GM11168 (cell line): ENCODE measurements around the gene IKBKE.
"Not testable (repeated sequence)": the region's sequence is repeated elsewhere in the genome, so short reads cannot be mapped to it uniquely, and the experiment has no call there.

Source experiments
- in situ Hi-C: fragments of 300-500 bp; cut with MboI; formaldehyde crosslinking; loops from one replicate; pipeline ENCODE4 v1.12.0; 2022; ENCODE audit warnings: low sequenced_read_pairs; ENCODE audit not compliant: unreplicated experiment

The IKBKE gene

GRCh38 chr1:206471415-206471801 is 1.1 kb downstream of the IKBKE start:
- in situ Hi-C loops: no loop called here

- in situ Hi-C loops: no loop called here
These were observed 1.7 kb downstream of the IKBKE start for GRCh38 chr1:206472024-206472423.

GRCh38 chr1:206472454-206472853 is 2.2 kb downstream of the IKBKE start:
- in situ Hi-C loops: no loop called here

DNA sequence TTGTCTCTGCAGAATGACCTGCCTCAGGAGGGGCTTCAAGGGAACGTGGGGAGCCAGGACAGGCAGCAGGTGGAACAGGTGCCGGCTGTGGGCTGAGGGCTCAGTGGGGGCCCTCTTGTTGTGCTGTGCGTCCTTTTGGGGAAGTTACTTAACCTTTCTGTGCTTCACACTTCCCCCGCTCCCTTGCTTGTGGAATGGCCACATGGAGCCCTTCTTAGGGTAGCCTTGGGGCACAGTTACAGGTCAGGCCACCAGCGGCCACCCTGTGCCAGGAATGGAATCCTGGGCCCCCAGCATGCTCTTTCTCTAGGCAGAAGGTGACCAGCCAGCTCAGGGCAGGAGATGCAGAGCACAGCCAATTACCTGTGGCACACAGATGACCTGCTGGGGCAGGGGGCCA is 2.6 kb downstream of the IKBKE start:
- in situ Hi-C loops: no loop called here

DNA sequence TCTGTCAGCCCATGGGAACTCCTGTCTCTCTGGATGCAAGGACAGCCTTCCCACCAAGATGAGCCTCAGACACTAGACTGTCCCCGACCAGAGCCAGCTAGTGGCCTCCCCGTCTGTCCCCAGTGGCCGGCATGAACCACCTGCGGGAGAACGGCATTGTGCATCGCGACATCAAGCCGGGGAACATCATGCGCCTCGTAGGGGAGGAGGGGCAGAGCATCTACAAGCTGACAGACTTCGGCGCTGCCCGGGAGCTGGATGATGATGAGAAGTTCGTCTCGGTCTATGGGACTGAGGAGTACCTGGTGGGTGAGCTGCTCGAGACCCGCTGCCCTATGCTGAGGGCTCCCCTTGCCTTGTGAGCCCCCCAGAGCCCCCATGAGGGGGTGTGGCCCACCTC is 5.8 kb downstream of the IKBKE start:
- in situ Hi-C loops: no loop called here

DNA sequence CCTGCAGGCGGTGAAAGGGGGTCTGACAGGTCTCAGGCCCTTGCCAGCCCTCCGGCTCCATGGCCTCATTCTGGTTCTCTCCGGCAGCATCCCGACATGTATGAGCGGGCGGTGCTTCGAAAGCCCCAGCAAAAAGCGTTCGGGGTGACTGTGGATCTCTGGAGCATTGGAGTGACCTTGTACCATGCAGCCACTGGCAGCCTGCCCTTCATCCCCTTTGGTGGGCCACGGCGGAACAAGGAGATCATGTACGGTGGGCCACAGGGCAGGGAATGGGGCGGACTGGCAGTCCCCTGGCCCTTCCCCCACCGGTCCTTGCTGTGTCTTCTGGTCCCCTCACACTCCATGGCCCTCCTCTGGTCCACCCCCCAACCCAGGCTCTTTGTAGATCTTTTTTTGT is 6.3 kb downstream of the IKBKE start:
- in situ Hi-C loops: no loop called here

DNA sequence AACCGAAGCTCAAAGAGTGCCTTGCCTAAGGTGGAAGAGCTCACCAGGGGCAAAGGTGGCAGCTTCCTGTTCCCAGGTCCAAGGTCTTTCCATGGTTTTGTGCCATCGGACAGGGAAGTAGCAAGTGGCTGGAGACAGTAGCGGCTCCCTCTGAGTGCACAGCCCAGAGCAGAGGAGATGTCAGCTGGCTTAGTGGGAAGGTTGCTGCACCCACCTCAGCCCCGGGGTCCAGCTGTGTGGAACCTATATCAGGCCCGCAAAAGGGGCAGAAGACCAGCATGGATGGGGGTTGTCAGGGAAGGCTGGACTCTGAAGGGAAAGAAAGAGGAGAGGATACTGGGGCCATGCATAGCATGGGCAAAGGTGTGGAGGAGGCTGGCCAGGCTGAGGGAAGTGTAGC is 6.8 kb downstream of the IKBKE start:
- in situ Hi-C loops: no loop called here

DNA sequence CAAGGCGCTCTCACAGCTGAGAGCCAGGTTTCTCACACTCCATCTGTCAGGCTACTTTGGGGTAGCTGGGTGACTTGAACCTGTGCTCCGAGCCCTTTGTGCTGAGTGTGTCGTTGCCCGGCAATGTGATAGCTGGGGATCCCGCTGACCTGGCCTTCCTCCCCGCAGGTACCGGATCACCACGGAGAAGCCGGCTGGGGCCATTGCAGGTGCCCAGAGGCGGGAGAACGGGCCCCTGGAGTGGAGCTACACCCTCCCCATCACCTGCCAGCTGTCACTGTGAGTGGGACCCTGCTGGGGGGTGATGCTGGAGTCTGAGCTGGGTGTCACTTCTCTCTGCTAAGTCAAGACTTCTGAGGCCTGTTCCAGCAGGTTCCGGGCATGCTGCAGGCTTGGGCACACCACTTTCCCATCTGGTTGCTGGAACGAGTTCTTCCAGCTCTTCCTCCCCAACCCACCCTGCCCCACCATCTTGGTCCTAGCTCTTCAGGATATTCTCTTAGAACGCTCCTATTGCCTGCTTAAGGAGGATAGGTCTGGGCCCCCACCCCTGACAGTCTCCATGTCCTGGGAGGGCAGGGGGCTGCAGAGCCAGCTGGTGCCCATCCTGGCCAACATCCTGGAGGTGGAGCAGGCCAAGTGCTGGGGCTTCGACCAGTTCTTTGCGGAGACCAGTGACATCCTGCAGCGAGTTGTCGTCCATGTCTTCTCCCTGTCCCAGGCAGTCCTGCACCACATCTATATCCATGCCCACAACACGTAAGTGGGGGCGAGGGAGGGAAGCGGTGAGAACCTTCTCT is 7.5 kb downstream of the IKBKE start:
- in situ Hi-C loops: no loop called here

DNA sequence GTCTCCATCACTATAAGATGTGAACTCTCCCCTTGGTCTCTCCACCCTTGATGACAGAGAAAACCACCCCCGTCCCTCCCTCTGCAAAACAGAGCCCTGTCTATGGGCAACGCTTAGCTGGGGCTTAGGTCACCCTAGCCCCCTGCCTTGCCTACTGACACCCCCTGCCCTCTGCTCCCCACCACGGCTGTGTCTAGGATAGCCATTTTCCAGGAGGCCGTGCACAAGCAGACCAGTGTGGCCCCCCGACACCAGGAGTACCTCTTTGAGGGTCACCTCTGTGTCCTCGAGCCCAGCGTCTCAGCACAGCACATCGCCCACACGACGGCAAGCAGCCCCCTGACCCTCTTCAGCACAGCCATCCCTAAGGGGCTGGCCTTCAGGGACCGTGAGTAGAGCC is 8.5 kb downstream of the IKBKE start:
- in situ Hi-C loops: no loop called here

GRCh38 chr1:206479183-206480125 is 9.2 kb downstream of the IKBKE start:
- in situ Hi-C loops: no loop called here

DNA sequence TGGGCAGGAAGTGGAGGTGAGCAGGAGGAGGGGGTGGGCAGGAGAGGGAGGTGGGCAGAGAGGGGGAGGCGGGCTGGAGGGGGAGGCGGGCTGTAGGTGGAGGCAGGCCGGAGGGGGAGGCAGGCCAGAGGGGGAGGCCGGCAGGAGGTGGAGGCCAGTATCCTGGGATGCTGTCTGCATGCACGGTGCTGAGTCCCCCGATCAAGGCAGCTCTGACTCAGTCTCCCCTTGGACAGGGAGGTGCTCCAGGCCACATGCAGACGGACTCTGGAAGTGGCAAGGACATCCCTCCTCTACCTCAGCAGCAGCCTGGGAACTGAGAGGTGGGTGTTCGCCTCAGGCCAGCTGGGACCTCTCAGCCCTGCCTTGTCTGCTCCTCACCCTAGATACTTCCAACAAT is 9.9 kb downstream of the IKBKE start:
- in situ Hi-C loops: no loop called here

DNA sequence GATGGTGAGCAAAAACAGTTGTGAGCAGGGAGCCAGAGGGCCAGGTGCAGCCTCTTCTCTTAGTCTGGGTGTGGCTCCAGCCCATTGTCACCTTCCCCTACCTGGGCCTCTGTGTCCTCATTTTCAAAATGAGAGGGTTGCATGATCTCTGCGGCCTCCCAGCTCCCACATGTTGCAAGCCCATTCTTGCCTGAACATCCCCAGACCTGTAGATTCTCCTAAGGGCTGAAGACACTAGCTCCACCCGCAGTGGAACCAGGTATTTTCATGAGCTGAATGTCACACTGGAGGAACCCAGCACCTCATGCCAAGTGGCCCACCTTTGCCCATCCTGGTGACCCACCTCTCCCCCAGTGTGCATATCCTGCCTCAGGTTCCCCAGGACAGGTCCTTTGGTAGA is 12.3 kb downstream of the IKBKE start:
- in situ Hi-C loops: no loop called here

- in situ Hi-C loops: not testable (repeated sequence)
These were observed 13.6 kb downstream of the IKBKE start for GRCh38 chr1:206483864-206484263.

DNA sequence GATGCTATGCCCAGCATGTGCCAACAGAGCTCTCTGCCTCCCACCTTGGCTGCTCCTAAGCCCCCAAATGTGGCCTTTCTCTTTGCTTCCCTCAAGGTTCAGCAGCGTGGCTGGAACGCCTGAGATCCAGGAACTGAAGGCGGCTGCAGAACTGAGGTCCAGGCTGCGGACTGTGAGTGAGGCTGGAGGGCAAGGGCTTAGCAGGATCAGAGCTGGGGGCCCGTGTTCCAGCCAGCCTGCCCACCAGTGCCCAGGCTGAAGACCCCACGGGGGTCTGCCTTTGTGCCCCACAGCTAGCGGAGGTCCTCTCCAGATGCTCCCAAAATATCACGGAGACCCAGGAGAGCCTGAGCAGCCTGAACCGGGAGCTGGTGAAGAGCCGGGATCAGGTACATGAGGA is 14.6 kb downstream of the IKBKE start:
- in situ Hi-C loops: loop anchor here (5.0 kb wide), 1 partner anchor 97 kb away; no protein-coding TSS in a partner anchor

- in situ Hi-C loops: loop anchor here (5.0 kb wide), 1 partner anchor 95 kb away; no protein-coding TSS in a partner anchor
These were observed 16.9 kb downstream of the IKBKE start for GRCh38 chr1:206486995-206487788.

- in situ Hi-C loops: loop anchor here (5.0 kb wide), 1 partner anchor 94 kb away; no protein-coding TSS in a partner anchor
These were observed 17.7 kb downstream of the IKBKE start for GRCh38 chr1:206487970-206488369.

DNA sequence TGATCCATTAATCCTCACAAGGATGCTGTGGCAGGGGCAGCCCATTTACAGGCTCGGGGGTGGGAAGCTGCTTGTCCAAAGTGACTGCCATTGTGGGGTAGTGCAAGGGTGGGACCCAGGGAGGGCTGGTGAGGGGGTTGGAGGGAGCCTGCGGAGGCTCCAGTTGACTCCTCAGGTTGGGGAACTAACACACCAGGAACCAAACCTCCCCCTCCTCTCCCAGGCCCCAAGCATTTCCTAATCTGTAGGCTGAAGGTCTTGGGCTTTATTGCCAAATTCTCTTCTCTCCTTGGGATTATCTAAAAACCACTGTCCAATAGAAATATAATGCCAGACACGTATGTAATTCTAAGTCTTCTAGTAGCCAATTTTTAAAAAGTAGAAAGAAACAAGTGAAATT is 18.2 kb downstream of the IKBKE start:
- in situ Hi-C loops: loop anchor here (5.0 kb wide), 1 partner anchor 94 kb away; no protein-coding TSS in a partner anchor

DNA sequence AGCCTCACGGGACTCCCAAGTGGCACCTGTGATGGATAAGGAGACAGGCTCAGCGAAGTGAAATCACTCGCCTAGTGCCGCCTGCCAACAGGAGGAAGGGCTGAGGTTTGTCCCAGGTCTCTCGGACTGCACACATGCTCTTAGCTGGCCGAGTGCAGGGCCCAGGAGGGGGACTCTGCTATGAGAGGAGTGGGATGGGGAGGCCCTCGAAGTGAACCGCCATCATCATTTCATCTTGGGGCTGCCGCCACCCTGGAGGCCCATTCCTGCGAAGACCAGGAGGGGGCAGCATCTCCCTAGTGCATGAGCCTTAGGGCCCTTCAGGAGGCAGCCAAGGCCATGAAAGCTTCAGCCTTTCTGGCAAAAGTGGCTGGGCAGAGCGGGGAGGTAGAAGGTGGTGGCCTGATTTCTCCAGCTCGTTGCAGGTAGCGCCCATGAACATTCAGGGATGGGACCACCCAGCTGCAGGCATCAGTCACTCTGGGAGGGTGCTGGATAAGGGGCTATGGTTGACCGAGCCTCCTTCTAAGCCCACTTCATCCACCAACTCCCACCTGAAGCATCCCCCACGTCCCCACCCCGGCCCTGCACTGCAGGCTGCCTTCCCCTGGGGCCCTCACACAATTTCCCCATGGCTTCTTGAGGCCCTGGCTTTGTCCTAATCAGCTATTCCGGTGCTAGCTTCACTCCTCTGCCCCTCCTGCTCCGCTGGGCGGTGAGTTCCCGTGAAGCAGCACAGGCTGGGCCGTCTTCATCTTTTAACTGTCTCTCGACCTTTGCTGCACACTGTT is 19.9 kb downstream of the IKBKE start:
- in situ Hi-C loops: loop anchor here (5.0 kb wide), 1 partner anchor 92 kb away; no protein-coding TSS in a partner anchor

DNA sequence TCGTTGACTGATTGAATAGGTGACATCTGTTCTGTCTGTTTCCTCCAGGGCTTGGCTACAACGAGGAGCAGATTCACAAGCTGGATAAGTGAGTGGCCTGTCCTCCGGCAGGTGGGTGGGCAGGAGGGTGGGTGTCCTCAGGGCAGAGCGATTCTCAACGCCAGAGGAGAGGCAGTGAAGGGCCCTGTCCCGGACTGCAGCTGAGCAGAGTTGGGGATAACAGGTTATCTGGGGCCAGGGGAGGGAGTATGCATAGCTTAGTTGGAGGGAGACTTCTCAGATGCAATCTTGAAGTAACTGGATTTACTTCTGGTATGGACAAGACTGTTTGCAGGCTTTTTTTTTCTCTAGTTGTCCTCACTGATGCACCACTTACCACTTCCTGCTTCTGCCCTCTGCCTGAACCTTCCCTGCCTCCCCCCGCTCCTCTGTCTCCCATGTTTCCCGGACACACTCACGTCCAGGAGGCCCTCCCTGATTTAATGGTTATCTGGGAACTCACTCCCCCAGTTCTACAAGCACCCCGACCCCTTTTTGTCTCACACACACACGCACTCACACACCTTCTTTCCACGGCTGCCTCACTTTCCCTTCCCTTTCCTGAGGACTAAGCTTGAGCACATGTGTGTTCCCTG is 20.6 kb downstream of the IKBKE start:
- in situ Hi-C loops: no loop called here
